Measurements from ENCODE around the gene ACSS1.

DNA sequence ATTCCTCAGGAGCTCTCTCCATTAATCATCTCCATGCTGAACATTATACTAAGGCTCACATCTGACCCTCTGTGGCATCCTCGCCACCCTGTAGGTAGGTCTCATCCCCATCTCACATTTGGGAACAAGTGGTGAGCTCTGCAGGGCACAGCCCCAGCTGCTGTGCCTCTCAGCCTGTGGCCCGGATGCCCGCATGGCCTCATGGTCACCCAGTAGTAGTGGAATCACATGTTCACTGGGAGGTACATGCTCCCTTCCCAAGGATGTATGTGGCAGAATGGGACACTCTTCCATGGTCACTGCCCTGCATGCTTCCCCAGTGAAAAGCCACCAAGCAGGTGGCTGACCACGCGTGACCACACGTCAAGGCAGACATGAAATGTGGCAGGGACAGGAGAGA lies 39.1 kb downstream of the ACSS1 start:
- TF ChIP-seq, protein P1, sequence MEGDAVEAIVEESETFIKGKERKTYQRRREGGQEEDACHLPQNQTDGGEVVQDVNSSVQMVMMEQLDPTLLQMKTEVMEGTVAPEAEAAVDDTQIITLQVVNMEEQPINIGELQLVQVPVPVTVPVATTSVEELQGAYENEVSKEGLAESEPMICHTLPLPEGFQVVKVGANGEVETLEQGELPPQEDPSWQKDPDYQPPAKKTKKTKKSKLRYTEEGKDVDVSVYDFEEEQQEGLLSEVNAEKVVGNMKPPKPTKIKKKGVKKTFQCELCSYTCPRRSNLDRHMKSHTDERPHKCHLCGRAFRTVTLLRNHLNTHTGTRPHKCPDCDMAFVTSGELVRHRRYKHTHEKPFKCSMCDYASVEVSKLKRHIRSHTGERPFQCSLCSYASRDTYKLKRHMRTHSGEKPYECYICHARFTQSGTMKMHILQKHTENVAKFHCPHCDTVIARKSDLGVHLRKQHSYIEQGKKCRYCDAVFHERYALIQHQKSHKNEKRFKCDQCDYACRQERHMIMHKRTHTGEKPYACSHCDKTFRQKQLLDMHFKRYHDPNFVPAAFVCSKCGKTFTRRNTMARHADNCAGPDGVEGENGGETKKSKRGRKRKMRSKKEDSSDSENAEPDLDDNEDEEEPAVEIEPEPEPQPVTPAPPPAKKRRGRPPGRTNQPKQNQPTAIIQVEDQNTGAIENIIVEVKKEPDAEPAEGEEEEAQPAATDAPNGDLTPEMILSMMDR (IDR thresholded peaks at IDR 0.05): no peak
- TF ChIP-seq EZH2 (IDR thresholded peaks at IDR 0.05) (no peak), EZH2phosphoT487 (IDR thresholded peaks at IDR 0.05) (no peak)

All from neural progenitor cell (in vitro differentiated cells).